Hypothalamus (tissue), 51 donors: ENCODE data around the gene KCND2.

Experiments used
- DNase-seq, 51 donors: peaks; one replicate each; lab custom pipeline; 2025; lab: John Stamatoyannopoulos, UW

Gene KCND2

GRCh38 chr7:120582916-120583315, 309.9 kb downstream of the KCND2 start:
- no peak for DNase-seq

- DNase-seq = peak in 1 of 51 donors; percentile 12
Observed at GRCh38 chr7:120583899-120584586, 311.1 kb downstream of the KCND2 start.

DNA sequence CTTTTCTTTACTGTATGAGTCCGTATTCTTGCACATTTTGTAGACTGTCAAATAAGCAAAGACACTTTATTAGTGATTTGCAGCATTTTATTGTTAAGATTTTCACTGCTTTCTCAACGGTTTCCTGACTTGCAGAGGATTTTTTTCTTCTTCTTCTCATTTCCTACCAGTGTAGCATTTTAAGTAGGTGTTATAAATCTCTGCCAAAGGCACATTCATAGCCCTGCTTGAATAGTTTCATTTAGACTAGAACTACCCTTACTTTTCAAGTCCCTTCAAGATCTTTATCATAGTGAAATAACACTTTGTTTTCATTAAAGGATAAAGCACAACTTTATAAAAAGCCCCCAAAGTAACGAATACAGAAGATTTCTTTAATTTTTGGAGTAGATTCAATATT, 313.6 kb downstream of the KCND2 start:
- DNase-seq = no peak

DNA sequence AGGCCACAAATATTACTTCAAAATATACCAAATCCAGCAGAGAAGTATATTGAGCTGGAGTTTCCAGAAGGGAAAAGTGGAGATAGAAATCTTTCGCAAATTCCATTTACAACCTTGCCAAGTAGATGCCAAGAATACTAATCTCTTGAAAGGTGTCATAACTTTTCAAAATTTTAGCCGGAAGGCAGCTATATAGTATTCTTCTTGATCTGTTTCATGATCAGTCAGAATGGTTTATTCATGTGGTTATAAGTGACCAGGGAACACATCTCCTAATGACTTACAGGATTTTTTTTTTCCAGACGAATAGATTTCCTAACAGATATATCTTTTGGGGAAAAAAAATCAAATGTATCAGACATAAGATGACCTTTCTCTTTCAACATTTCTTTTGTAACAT, 314.3 kb downstream of the KCND2 start:
- no peak for DNase-seq

DNA sequence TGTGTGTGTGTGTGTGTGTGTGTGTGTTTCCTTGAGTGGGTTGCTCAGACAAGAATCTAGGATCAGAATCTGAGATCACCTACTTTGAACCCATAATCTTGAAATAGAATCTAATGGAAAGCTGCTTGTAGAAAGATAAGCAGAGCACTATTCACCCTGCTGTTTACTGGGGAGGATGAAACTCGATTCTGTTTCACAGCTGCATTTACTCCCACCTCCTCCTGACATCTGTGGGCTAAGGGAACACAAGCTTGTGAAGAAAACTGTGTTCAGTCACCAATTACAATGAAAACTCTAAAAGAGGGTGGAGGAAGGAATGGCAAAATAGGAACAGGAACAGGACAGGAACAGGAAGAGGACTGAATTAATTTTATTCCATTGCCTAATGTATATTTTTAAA, 315.4 kb downstream of the KCND2 start:
- no peak for DNase-seq

- no peak for DNase-seq
Observed at GRCh38 chr7:120588862-120589261, 315.9 kb downstream of the KCND2 start.

DNA sequence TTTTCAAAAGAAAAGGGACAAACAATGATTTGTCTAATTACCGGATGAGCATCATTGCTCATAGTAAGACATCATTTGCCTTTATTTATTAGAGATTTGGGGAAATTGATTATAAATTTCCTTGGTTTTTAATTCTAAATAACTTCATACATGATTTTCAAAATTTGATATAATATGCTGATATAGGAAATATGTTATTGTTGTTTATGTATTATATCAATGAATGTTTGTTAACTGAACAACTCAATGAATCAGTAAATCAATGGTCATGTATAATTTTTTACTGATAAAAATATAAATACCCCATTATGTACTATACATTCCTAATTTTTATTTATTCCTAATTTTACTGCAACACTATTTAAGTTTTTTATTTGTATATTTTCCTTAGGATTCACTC, 327.6 kb downstream of the KCND2 start:
- DNase-seq = no peak

- no peak for DNase-seq
Observed at GRCh38 chr7:120603366-120603765, 330.4 kb downstream of the KCND2 start.

GRCh38 chr7:120609136-120609753, 336.3 kb downstream of the KCND2 start:
- DNase-seq = no peak

- DNase-seq = no peak
Observed at GRCh38 chr7:120611975-120612374, 339.0 kb downstream of the KCND2 start.

DNA sequence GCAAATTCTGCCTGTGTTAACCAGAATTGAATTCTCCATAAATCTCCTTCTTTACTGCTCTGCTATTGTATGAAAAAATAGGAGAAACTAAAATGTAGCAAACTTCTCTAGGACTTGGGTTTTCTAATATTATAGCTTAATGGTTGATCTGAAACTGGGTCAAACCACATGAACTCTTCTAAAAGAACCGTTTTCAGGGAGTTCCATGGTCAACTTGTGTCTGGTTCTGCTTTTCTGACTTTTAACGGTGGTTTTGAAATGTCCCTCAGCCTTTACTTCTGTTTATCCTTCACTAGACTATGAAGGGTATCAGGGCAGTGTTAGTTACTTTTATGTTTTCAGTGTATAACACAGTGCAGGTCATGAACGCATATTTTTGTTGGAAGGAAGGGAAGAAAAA, 342.7 kb downstream of the KCND2 start:
- DNase-seq = no peak

DNA sequence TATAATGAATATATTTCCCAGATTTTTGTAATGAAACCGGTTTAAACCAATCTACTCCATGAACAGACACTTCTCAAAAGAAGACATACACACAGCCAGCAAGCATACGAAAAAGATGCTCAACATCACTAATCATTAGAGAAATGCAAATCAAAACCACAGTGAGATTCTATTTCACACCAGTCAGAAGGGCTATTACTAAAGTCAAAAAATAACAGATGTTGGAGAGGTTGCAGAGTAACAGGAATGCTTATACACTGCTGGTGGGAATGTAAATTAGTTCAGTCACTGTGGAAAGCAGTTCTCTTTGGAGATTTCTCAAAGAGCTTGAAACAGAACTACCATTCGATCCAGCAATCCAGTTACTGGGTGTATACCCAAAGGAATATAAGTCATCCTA, 344.3 kb downstream of the KCND2 start:
- no peak for DNase-seq

DNA sequence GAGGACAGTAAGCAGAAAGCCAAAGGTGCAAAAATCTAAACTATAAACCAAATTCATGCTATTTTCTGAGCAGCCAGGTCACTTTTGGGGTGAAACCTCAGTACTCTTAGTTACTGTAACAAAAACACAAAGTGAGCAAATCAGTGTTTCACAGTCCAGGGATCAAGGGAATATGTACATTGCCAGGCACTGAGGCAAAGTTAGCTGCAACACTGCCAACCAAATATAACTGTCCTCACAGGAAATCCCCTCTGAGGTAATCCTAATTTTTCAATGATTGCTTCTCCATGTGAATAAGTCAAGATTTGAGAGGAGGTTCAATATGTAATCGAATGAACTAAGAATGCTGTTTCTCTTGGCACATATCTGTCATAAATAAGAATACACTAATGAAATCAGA, 355.3 kb downstream of the KCND2 start:
- DNase-seq = no peak

- DNase-seq = no peak
Observed at GRCh38 chr7:120639884-120640283, 366.9 kb downstream of the KCND2 start.

GRCh38 chr7:120645966-120646365, 373.0 kb downstream of the KCND2 start:
- no peak for DNase-seq

DNA sequence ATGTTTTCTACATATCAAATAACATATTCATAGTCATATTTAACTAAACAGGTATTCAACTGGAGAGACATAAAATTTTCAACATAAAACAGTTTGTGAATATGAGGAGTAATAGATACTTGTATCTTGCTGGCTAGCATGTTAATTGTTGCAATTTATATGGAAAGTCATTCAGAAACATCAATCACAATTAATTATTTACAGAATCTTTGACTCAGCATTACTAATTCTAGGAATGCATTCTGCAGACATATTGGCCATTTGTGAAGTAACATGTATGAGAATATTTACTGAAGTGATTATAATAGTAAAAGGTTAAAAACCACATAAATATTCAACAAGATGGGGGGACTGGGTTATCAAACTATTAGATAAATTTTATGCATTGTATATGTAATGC, 381.3 kb downstream of the KCND2 start:
- DNase-seq = no peak

- no peak for DNase-seq
Observed at GRCh38 chr7:120658516-120658915, 385.5 kb downstream of the KCND2 start.

GRCh38 chr7:120662291-120662690, 389.3 kb downstream of the KCND2 start:
- no peak for DNase-seq

DNA sequence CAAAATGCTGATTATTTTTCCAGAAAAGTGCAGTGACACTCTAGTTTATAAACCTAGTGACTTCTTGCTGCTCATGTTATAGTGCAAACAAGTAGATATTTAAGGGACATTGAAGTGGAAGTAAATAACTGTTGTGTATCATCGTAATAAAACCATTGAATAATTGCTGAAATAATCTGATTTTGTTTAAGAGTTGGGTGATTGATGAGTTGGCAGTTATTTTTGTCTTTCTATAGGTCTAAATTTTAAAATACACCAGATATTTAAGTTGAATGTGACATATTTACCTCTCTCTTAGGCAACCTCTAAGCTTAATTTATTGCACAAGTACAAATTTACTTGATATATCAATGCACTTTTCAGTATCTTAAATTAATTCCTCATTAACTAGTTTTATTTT, 392.1 kb downstream of the KCND2 start:
- no peak for DNase-seq

- DNase-seq = no peak
Observed at GRCh38 chr7:120675076-120675475, 402.1 kb downstream of the KCND2 start.

DNA sequence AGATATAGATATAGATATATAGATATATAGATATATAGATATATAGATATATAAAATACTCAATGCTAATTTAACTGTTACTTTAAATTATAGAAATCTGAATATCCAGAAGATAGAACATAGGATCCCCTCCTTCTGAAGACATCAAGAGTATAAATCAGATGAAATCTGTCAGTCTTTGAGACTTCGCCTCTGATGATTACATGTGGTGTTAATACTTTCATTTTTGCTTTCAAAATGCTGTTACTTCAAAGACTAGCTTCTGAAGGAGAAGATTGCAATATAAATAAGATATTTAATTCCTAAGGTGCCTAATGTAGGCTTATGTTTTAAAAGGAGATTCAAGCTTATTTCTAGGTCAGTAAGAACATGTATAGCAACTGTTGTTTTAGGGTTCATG, 404.6 kb downstream of the KCND2 start:
- no peak for DNase-seq

- no peak for DNase-seq
Observed at GRCh38 chr7:120680985-120681384, 408.0 kb downstream of the KCND2 start.

GRCh38 chr7:120684463-120684862, 411.5 kb downstream of the KCND2 start:
- no peak for DNase-seq
